ENCODE data around the gene SPAG6.

DNA sequence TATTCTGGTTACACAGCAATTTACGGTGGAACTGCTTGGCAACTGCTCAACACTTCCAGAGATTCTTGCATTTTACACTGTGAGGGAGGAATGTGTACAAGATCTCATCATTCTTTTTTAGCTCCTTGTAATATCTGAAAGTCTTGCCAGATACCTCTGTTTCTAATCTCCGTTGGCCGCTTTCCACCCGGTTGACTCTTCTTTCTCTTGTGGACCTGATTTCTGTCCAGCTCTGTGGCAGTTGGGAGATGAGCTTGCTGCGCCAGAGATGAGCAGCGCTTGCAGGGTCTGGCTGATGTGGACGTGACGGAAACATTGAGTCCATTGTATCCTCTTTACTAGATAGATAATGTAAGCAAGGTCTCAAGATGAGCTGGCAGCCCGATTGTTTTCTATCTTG lies 27.6 kb downstream of the SPAG6 start:
- TF ChIP-seq SMAD3 (CRISPR knock-in tag; IDR thresholded peaks at IDR 0.05; ENCODE audit: borderline replicate concordance) (no peak), ZNF232 (CRISPR knock-in tag; IDR thresholded peaks at IDR 0.05) (no peak), CREM (CRISPR knock-in tag; IDR thresholded peaks at IDR 0.05) (no peak), KAT7 (CRISPR knock-in tag; IDR thresholded peaks at IDR 0.05; ENCODE audit: borderline replicate concordance) (no peak), CBFB (CRISPR knock-in tag; IDR thresholded peaks at IDR 0.05; ENCODE audit: low read depth) (no peak), TCF7 (CRISPR knock-in tag; IDR thresholded peaks at IDR 0.05; ENCODE audit: low read depth) (no peak), SP1 (CRISPR knock-in tag; conservative IDR thresholded peaks at IDR 0.05) (no peak)
- TF ChIP-seq, protein P1, sequence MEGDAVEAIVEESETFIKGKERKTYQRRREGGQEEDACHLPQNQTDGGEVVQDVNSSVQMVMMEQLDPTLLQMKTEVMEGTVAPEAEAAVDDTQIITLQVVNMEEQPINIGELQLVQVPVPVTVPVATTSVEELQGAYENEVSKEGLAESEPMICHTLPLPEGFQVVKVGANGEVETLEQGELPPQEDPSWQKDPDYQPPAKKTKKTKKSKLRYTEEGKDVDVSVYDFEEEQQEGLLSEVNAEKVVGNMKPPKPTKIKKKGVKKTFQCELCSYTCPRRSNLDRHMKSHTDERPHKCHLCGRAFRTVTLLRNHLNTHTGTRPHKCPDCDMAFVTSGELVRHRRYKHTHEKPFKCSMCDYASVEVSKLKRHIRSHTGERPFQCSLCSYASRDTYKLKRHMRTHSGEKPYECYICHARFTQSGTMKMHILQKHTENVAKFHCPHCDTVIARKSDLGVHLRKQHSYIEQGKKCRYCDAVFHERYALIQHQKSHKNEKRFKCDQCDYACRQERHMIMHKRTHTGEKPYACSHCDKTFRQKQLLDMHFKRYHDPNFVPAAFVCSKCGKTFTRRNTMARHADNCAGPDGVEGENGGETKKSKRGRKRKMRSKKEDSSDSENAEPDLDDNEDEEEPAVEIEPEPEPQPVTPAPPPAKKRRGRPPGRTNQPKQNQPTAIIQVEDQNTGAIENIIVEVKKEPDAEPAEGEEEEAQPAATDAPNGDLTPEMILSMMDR (IDR thresholded peaks at IDR 0.05), result no peak
- TF ChIP-seq, protein P2, sequence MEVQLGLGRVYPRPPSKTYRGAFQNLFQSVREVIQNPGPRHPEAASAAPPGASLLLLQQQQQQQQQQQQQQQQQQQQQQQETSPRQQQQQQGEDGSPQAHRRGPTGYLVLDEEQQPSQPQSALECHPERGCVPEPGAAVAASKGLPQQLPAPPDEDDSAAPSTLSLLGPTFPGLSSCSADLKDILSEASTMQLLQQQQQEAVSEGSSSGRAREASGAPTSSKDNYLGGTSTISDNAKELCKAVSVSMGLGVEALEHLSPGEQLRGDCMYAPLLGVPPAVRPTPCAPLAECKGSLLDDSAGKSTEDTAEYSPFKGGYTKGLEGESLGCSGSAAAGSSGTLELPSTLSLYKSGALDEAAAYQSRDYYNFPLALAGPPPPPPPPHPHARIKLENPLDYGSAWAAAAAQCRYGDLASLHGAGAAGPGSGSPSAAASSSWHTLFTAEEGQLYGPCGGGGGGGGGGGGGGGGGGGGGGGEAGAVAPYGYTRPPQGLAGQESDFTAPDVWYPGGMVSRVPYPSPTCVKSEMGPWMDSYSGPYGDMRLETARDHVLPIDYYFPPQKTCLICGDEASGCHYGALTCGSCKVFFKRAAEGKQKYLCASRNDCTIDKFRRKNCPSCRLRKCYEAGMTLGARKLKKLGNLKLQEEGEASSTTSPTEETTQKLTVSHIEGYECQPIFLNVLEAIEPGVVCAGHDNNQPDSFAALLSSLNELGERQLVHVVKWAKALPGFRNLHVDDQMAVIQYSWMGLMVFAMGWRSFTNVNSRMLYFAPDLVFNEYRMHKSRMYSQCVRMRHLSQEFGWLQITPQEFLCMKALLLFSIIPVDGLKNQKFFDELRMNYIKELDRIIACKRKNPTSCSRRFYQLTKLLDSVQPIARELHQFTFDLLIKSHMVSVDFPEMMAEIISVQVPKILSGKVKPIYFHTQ (CRISPR knock-in tag; IDR thresholded peaks at IDR 0.05), result no peak
- TF ChIP-seq, protein P3, sequence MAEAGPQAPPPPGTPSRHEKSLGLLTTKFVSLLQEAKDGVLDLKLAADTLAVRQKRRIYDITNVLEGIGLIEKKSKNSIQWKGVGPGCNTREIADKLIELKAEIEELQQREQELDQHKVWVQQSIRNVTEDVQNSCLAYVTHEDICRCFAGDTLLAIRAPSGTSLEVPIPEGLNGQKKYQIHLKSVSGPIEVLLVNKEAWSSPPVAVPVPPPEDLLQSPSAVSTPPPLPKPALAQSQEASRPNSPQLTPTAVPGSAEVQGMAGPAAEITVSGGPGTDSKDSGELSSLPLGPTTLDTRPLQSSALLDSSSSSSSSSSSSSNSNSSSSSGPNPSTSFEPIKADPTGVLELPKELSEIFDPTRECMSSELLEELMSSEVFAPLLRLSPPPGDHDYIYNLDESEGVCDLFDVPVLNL (CRISPR knock-in tag; IDR thresholded peaks at IDR 0.05; ENCODE audit: borderline replicate concordance, low read depth), result no peak
- TF ChIP-seq, protein P4, sequence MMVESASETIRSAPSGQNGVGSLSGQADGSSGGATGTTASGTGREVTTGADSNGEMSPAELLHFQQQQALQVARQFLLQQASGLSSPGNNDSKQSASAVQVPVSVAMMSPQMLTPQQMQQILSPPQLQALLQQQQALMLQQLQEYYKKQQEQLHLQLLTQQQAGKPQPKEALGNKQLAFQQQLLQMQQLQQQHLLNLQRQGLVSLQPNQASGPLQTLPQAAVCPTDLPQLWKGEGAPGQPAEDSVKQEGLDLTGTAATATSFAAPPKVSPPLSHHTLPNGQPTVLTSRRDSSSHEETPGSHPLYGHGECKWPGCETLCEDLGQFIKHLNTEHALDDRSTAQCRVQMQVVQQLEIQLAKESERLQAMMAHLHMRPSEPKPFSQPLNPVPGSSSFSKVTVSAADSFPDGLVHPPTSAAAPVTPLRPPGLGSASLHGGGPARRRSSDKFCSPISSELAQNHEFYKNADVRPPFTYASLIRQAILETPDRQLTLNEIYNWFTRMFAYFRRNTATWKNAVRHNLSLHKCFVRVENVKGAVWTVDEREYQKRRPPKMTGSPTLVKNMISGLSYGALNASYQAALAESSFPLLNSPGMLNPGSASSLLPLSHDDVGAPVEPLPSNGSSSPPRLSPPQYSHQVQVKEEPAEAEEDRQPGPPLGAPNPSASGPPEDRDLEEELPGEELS (CRISPR knock-in tag; IDR thresholded peaks at IDR 0.05), result no peak
- TF ChIP-seq, protein P5, sequence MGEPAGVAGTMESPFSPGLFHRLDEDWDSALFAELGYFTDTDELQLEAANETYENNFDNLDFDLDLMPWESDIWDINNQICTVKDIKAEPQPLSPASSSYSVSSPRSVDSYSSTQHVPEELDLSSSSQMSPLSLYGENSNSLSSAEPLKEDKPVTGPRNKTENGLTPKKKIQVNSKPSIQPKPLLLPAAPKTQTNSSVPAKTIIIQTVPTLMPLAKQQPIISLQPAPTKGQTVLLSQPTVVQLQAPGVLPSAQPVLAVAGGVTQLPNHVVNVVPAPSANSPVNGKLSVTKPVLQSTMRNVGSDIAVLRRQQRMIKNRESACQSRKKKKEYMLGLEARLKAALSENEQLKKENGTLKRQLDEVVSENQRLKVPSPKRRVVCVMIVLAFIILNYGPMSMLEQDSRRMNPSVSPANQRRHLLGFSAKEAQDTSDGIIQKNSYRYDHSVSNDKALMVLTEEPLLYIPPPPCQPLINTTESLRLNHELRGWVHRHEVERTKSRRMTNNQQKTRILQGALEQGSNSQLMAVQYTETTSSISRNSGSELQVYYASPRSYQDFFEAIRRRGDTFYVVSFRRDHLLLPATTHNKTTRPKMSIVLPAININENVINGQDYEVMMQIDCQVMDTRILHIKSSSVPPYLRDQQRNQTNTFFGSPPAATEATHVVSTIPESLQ (CRISPR knock-in tag; IDR thresholded peaks at IDR 0.05), result no peak
- TF ChIP-seq, protein P6, sequence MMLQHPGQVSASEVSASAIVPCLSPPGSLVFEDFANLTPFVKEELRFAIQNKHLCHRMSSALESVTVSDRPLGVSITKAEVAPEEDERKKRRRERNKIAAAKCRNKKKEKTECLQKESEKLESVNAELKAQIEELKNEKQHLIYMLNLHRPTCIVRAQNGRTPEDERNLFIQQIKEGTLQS (CRISPR knock-in tag; conservative IDR thresholded peaks at IDR 0.05), result no peak

All from WTC11 (cell line).